HG02870 (cell line): ENCODE measurements around the gene CDC123.
"Not testable (repeated sequence)": the region's sequence is repeated elsewhere in the genome, so short reads cannot be mapped to it uniquely, and the experiment has no call there.

Source experiments
- ATAC-seq: cut with Tn5 transposase; IDR thresholded peaks from one replicate; pipeline ENCODE4 v1.9.1; 2021; ENCODE audit warnings: mild to moderate bottlenecking, moderate library complexity; ENCODE audit not compliant: unreplicated experiment

The CDC123 gene

GRCh38 chr10:12234687-12235086 lies 38.7 kb downstream of the CDC123 start:
- ATAC-seq, result not testable (repeated sequence)

GRCh38 chr10:12235116-12235694 lies 39.2 kb downstream of the CDC123 start:
- no peak for ATAC-seq

- ATAC-seq, result no peak
These were observed 39.8 kb downstream of the CDC123 start for GRCh38 chr10:12235796-12236195.

GRCh38 chr10:12237265-12238220 lies 41.6 kb downstream of the CDC123 start:
- ATAC-seq, result no peak

GRCh38 chr10:12238821-12239220 lies 42.8 kb downstream of the CDC123 start:
- no peak for ATAC-seq

GRCh38 chr10:12241810-12242529 lies 46.0 kb downstream of the CDC123 start:
- peak; percentile 72 for ATAC-seq

GRCh38 chr10:12243864-12244620 lies 48.1 kb downstream of the CDC123 start:
- ATAC-seq, result no peak

GRCh38 chr10:12250181-12250580 lies 54.2 kb downstream of the CDC123 start:
- ATAC-seq, result no peak

GRCh38 chr10:12250702-12251101 lies 54.7 kb downstream of the CDC123 start:
- ATAC-seq, result not testable (repeated sequence)

GRCh38 chr10:12251581-12251980 lies 55.6 kb downstream of the CDC123 start:
- no peak for ATAC-seq

- no peak for ATAC-seq
These were observed 57.0 kb downstream of the CDC123 start for GRCh38 chr10:12252882-12253546.

- no peak for ATAC-seq
These were observed 59.1 kb downstream of the CDC123 start for GRCh38 chr10:12255048-12255447.

- ATAC-seq, result no peak
These were observed 64.0 kb downstream of the CDC123 start for GRCh38 chr10:12259988-12260387.

GRCh38 chr10:12262278-12262981 lies 66.4 kb downstream of the CDC123 start:
- ATAC-seq, result no peak

GRCh38 chr10:12264204-12264940 lies 68.4 kb downstream of the CDC123 start:
- peak; percentile 86 for ATAC-seq

GRCh38 chr10:12269056-12269455 lies 73.1 kb downstream of the CDC123 start:
- no peak for ATAC-seq

- no peak for ATAC-seq
These were observed 75.2 kb downstream of the CDC123 start for GRCh38 chr10:12271210-12271540.

GRCh38 chr10:12277862-12278261 lies 81.9 kb downstream of the CDC123 start:
- ATAC-seq, result not testable (repeated sequence)

GRCh38 chr10:12279281-12279680 lies 83.3 kb downstream of the CDC123 start:
- ATAC-seq, result no peak
